Measurements from ENCODE around the gene ZDHHC14. TPM values are rescaled to one million over a fixed set of nuclear protein-coding genes. Genes with fewer than 3 reads are reported as not detected.
"Not testable (repeated sequence)": the region's sequence is repeated elsewhere in the genome, so short reads cannot be mapped to it uniquely, and the experiment has no call there.

ZDHHC14 gene
- total and polyA plus RNA-seq, 8 donors, result 3.4 to 25.7 (median 7.4) TPM

DNA sequence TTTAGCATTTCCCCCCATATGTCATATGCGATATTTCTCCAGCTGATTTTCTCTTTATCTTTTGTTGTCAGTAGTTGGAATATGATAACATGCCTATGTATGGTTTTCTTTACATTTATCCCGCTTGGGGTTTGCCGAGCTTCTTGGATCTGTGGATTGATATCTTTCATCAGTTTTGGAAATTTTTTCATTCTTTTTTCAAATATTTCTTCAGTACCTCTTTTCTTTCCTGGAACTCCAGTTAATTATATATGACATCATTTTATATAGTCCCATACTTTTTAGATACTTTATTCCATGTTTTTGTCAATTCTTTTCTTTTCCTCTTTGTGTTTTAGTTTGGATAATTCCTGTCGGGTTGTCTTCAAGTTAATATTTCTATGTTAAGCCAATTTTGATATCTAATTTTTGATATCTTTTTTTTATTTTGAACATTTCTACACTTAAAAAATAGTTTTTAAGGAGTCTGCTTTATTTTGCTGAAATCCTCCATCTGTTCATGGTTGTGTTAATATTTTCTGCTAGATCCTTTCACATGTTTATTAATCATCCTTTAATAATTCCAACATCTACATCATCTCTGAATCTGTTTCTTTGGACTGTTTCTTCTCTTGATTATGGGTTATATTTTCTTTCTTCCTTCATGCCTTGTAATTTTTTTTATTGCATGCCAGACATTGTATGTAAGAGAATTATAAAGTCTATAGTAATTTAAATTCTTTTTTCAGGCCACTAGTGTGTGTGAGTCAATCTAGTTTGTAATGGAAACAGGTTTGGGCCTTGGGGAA lies 9.5 kb downstream of the ZDHHC14 start:
- H3K4me1 ChIP-seq, result peaks cover 5 to 19% (median 8%) of the 10 kb centered on the region in 4 donors
- no peak overlapping the region for H3K4me3 ChIP-seq
- TF ChIP-seq, protein P1, sequence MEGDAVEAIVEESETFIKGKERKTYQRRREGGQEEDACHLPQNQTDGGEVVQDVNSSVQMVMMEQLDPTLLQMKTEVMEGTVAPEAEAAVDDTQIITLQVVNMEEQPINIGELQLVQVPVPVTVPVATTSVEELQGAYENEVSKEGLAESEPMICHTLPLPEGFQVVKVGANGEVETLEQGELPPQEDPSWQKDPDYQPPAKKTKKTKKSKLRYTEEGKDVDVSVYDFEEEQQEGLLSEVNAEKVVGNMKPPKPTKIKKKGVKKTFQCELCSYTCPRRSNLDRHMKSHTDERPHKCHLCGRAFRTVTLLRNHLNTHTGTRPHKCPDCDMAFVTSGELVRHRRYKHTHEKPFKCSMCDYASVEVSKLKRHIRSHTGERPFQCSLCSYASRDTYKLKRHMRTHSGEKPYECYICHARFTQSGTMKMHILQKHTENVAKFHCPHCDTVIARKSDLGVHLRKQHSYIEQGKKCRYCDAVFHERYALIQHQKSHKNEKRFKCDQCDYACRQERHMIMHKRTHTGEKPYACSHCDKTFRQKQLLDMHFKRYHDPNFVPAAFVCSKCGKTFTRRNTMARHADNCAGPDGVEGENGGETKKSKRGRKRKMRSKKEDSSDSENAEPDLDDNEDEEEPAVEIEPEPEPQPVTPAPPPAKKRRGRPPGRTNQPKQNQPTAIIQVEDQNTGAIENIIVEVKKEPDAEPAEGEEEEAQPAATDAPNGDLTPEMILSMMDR (IDR thresholded peaks at IDR 0.05), result no peak
- TF ChIP-seq POLR2A (IDR thresholded peaks at IDR 0.05) (no peak), EP300 (IDR thresholded peaks at IDR 0.05) (no peak), POLR2AphosphoS5 (IDR thresholded peaks at IDR 0.05) (no peak)
- H3K9me3 ChIP-seq, result peaks cover 0 to 17% (median 8%) of the 10 kb centered on the region in 4 donors
- intact Hi-C loops (cut with DNase I; ENCODE audit: low total_unique reads), result no loop called here
- WGBS, 5 donors, result 97 to 99% (median 98%) methylated on average over 4 of the region's 4 CpGs
- H3K27me3 ChIP-seq, result no peaks in the 10 kb centered on the region
- no peak overlapping the region for H3K27ac ChIP-seq
- no peak for DNase-seq
- no peaks in the 10 kb centered on the region for H3K36me3 ChIP-seq

DNA sequence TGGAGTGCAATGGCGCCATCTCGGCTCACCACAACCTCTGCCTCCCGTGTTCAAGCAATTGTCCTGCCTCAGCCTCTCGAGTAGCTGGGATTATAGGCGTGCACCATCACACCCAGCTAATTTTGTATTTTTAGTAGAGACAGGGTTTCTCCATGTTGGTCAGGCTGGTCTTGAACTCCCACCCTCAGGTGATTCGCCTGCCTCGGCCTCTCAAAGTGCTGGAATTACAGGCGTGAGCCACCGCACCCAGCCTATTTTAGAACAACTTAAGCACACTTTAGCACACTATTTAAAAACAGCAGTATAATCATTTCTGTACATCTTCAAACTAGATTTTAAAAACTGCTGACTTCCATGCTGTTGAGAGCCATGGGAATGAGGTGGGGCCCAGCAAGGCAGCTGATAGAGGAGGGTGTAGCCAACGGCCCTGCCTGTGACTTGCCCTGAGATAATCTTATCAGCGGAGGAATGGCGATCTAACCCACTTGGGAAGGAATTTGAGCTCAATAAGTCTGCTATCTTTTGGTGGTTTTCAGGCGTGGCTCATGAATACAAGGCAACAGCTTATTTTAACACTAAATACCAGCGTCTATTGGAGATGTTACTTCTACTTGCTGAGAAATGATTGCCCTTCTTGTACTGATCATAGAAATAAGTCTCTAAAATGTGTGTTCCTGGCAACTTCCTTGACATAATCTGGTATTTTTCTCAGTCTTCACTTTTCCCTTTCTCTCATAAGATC lies 12.1 kb downstream of the ZDHHC14 start:
- Histone ChIP-seq H3K9me3 (peaks cover 0 to 17% (median 8%) of the 10 kb centered on the region in 4 donors), H3K27me3 (no peaks in the 10 kb centered on the region), H3K4me1 (peaks cover 0 to 18% (median 8%) of the 10 kb centered on the region in 4 donors), H3K36me3 (no peaks in the 10 kb centered on the region), H3K27ac (peak overlapping the region; percentile 30 to 82 (median 59)), H3K4me3 (no peak overlapping the region)
- no peak for TF ChIP-seq POLR2A (IDR thresholded peaks at IDR 0.05)
- TF ChIP-seq, protein P1 (IDR thresholded peaks at IDR 0.05), result no peak
- peak in 2 of 3 donors; percentile 65 to 84 for TF ChIP-seq POLR2AphosphoS5 (IDR thresholded peaks at IDR 0.05)
- no peak for TF ChIP-seq EP300 (IDR thresholded peaks at IDR 0.05)
- peak; percentile 64 to 84 for DNase-seq
- intact Hi-C loops (cut with DNase I; ENCODE audit: low total_unique reads), result no loop called here
- 46 to 70% (median 55%) methylated on average over 14 of the region's 14 CpGs for WGBS, 5 donors

DNA sequence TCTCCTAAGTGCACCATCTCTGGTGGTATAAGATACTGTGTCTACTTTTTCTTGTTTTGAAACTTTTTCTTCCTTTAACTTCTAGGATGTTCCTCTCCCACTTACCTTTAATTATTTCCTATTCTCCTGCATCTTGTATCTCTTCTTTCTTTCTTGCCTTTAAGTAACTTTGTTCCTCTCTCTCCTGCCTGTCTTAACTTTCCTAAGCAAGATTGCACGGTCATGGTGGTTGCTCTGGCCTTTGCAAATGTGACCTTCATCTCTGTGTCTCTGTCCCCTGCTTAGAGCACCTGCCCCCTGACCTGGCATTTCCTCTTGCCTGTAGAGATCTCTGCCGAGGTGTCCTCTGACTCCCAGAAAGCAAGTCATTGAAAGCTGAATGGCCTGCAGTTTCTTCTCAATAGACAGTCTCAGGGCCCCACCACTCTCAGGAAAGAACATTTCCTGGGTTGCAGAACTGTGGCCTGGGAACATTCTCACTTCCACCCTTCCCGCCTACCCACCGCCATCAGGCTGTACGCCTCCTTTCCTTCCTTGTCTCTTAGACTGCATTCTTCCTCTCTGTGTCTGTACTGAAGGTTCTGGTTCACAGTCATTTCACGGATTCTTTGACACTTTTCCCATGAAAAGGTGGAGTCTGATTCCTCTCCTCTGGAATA lies 12.8 kb downstream of the ZDHHC14 start:
- WGBS, 5 donors, result 66 to 77% (median 71%) methylated on average over 6 of the region's 6 CpGs
- intact Hi-C loops (cut with DNase I; ENCODE audit: low total_unique reads), result no loop called here
- H3K36me3 ChIP-seq, result no peaks in the 10 kb centered on the region
- no peak overlapping the region for H3K4me3 ChIP-seq
- peaks cover 0 to 17% (median 8%) of the 10 kb centered on the region in 4 donors for H3K9me3 ChIP-seq
- peaks cover 0 to 18% (median 8%) of the 10 kb centered on the region in 4 donors for H3K4me1 ChIP-seq
- no peak for DNase-seq
- peak overlapping the region in 2 of 5 donors; percentile 59 to 72 for H3K27ac ChIP-seq
- TF ChIP-seq POLR2A (IDR thresholded peaks at IDR 0.05) (no peak), POLR2AphosphoS5 (IDR thresholded peaks at IDR 0.05) (no peak)
- TF ChIP-seq, protein P1 (IDR thresholded peaks at IDR 0.05), result no peak
- no peaks in the 10 kb centered on the region for H3K27me3 ChIP-seq

DNA sequence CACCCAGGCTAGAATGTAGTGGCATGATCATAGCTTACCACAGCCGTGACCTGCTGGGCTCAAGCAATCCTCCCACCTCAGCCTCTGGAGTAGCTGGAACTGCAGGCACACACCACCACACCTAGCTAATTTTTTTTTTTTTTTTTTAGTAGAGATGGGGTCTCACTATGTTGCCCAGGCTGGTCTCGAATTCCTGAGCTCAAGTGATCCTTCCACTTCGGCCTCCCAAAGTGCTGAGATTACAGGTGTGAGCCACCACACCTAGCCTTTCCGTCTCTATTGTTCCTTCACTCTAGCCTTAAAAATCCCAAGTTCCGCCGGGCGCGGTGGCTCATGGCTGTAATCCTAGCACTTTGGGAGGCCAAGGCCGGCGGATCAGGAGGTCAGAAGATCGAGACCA lies 14.2 kb downstream of the ZDHHC14 start:
- H3K9me3 ChIP-seq, result peaks cover 0 to 14% (median 6%) of the 10 kb centered on the region in 4 donors
- intact Hi-C loops (cut with DNase I; ENCODE audit: low total_unique reads); H3K27ac ChIP-seq; H3K4me3 ChIP-seq; H3K36me3 ChIP-seq; DNase-seq; H3K27me3 ChIP-seq: not testable (repeated sequence)
- WGBS, 5 donors, result 95 to 100% (median 97%) methylated on average over 11 of the region's 11 CpGs
- H3K4me1 ChIP-seq, result peaks cover 0 to 18% (median 8%) of the 10 kb centered on the region in 4 donors
